ENCODE data around the gene YOD1.
"Not testable (repeated sequence)": the region's sequence is repeated elsewhere in the genome, so short reads cannot be mapped to it uniquely, and the experiment has no call there.

The YOD1 gene

GRCh38 chr1:207048041-207048440, 3.0 kb downstream of the YOD1 start:
- peaks cover 3% of the 10 kb centered on the region; the same call in 1 of the 2 replicates for H4K20me1 ChIP-seq (ENCODE audit: control insufficient read depth, insufficient read depth, low read depth, low read length)
- peaks cover 24% of the 10 kb centered on the region for H3K27me3 ChIP-seq (ENCODE audit: control insufficient read depth, low read length)
- H3K4me2 ChIP-seq (ENCODE audit: low read length): no peak overlapping the region
- H3K4me1 ChIP-seq (ENCODE audit: control insufficient read depth, low read length): peaks cover 15% of the 10 kb centered on the region
- no peak overlapping the region for H3K4me3 ChIP-seq (ENCODE audit: low read length)
- TF ChIP-seq EZH2phosphoT487 (IDR thresholded peaks at IDR 0.05; ENCODE audit: borderline replicate concordance, low read length) (no peak), CTCF (IDR thresholded peaks at IDR 0.05; ENCODE audit: low read depth, low read length, poor library complexity, severe bottlenecking) (no peak)
- peaks cover 36% of the 10 kb centered on the region for H3K36me3 ChIP-seq (ENCODE audit: control insufficient read depth, low read length)
- no peak overlapping the region for H3K27ac ChIP-seq (ENCODE audit: low read depth, low read length)
- H3K9me2 ChIP-seq (replicated peaks; ENCODE audit: control insufficient read depth, low read length): no peaks in the 10 kb centered on the region
- peaks cover 4% of the 10 kb centered on the region; the same call in 1 of the 2 replicates for H3K9me3 ChIP-seq (ENCODE audit: control insufficient read depth, insufficient read depth, low read length)
- peaks cover 4% of the 10 kb centered on the region; the same call in 1 of the 2 replicates for H3F3A ChIP-seq (ENCODE audit: control insufficient read depth, insufficient read depth)
- H3K79me2 ChIP-seq (ENCODE audit: control insufficient read depth, low read length): peaks cover 49% of the 10 kb centered on the region

- Histone ChIP-seq H3K4me1 (ENCODE audit: control insufficient read depth, low read length) (peaks cover 13% of the 10 kb centered on the region), H3K4me2 (ENCODE audit: low read length) (no peak overlapping the region), H3K79me2 (ENCODE audit: control insufficient read depth, low read length) (peaks cover 49% of the 10 kb centered on the region), H4K20me1 (ENCODE audit: control insufficient read depth, insufficient read depth, low read depth, low read length) (peaks cover 3% of the 10 kb centered on the region; the same call in 1 of the 2 replicates), H3K4me3 (ENCODE audit: low read length) (no peak overlapping the region), H3K27me3 (ENCODE audit: control insufficient read depth, low read length) (peaks cover 21% of the 10 kb centered on the region), H3K9me2 (replicated peaks; ENCODE audit: control insufficient read depth, low read length) (no peaks in the 10 kb centered on the region), H3K9me3 (ENCODE audit: control insufficient read depth, insufficient read depth, low read length) (peaks cover 4% of the 10 kb centered on the region; the same call in 1 of the 2 replicates), H3K36me3 (ENCODE audit: control insufficient read depth, low read length) (peaks cover 36% of the 10 kb centered on the region), H3F3A (ENCODE audit: control insufficient read depth, insufficient read depth) (peaks cover 4% of the 10 kb centered on the region; the same call in 1 of the 2 replicates), H3K27ac (ENCODE audit: low read depth, low read length) (no peak overlapping the region)
- TF ChIP-seq EZH2phosphoT487 (IDR thresholded peaks at IDR 0.05; ENCODE audit: borderline replicate concordance, low read length) (no peak), CTCF (IDR thresholded peaks at IDR 0.05; ENCODE audit: low read depth, low read length, poor library complexity, severe bottlenecking) (no peak)
These were observed 3.5 kb downstream of the YOD1 start for GRCh38 chr1:207047505-207047904.

- no peak overlapping the region for H3K4me2 ChIP-seq (ENCODE audit: low read length)
- no peaks in the 10 kb centered on the region for H3K9me2 ChIP-seq (replicated peaks; ENCODE audit: control insufficient read depth, low read length)
- H3K27me3 ChIP-seq (ENCODE audit: control insufficient read depth, low read length): peaks cover 5% of the 10 kb centered on the region
- no peaks in the 10 kb centered on the region for H3K9me3 ChIP-seq (ENCODE audit: control insufficient read depth, insufficient read depth, low read length)
- TF ChIP-seq EZH2phosphoT487 (IDR thresholded peaks at IDR 0.05; ENCODE audit: borderline replicate concordance, low read length) (no peak), CTCF (IDR thresholded peaks at IDR 0.05; ENCODE audit: low read depth, low read length, poor library complexity, severe bottlenecking) (no peak)
- peaks cover 46% of the 10 kb centered on the region for H3K79me2 ChIP-seq (ENCODE audit: control insufficient read depth, low read length)
- H3K4me3 ChIP-seq (ENCODE audit: low read length): no peak overlapping the region
- H4K20me1 ChIP-seq (ENCODE audit: control insufficient read depth, insufficient read depth, low read depth, low read length): peaks cover 3% of the 10 kb centered on the region; the same call in 1 of the 2 replicates
- H3F3A ChIP-seq (ENCODE audit: control insufficient read depth, insufficient read depth): no peaks in the 10 kb centered on the region
- H3K27ac ChIP-seq (ENCODE audit: low read depth, low read length): no peak overlapping the region
- H3K36me3 ChIP-seq (ENCODE audit: control insufficient read depth, low read length): peaks cover 33% of the 10 kb centered on the region
- peaks cover 4% of the 10 kb centered on the region for H3K4me1 ChIP-seq (ENCODE audit: control insufficient read depth, low read length)
These were observed 5.6 kb downstream of the YOD1 start for GRCh38 chr1:207045453-207045852.

- H3K27ac ChIP-seq (ENCODE audit: low read depth, low read length); H3K79me2 ChIP-seq (ENCODE audit: control insufficient read depth, low read length); H3K9me3 ChIP-seq (ENCODE audit: control insufficient read depth, insufficient read depth, low read length); H3K4me2 ChIP-seq (ENCODE audit: low read length); H3K9me2 ChIP-seq (replicated peaks; ENCODE audit: control insufficient read depth, low read length); H3K4me1 ChIP-seq (ENCODE audit: control insufficient read depth, low read length); H3K4me3 ChIP-seq (ENCODE audit: low read length); H4K20me1 ChIP-seq (ENCODE audit: control insufficient read depth, insufficient read depth, low read depth, low read length); H3F3A ChIP-seq (ENCODE audit: control insufficient read depth, insufficient read depth); H3K36me3 ChIP-seq (ENCODE audit: control insufficient read depth, low read length): not testable (repeated sequence)
- peaks cover 14% of the 10 kb centered on the region for H3K27me3 ChIP-seq (ENCODE audit: control insufficient read depth, low read length)
These were observed 9.6 kb downstream of the YOD1 start for GRCh38 chr1:207041397-207041796.

All from DOHH2 (cell line).